Mammary epithelial cell (primary cell): Measurements from ENCODE around the gene PACSIN3.

ENCODE experiments used
- CTCF ChIP-seq, 2 donors: IDR thresholded peaks in 1 of 2; conservative IDR thresholded peaks in 1 of 2; 2 replicates each; pipeline ENCODE4 v1.5.1; 2011 to 2012; ENCODE audit warnings: inconsistent platforms in 2 of 2, low read length in 2 of 2, mild to moderate bottlenecking in 2 of 2, control low read depth in 1 of 2, low read depth in 1 of 2; ENCODE audit not compliant: insufficient read depth in 1 of 2; ENCODE audit errors: extremely low read depth in 1 of 2
- EZH2 ChIP-seq: IDR thresholded peaks from 2 replicates; pipeline ENCODE4 v1.6.1; 2012; ENCODE audit warnings: low read length, inconsistent platforms, borderline replicate concordance

GRCh38 chr11:47176328-47177228, 9.7 kb downstream of the PACSIN3 start, which contains the start of gene ARFGAP2:
- no peak for TF ChIP-seq CTCF (conservative IDR thresholded peaks at IDR 0.05 in 1 of 2, IDR thresholded peaks at IDR 0.05 in 1 of 2; ENCODE audit: extremely low read depth in 1 of 2, insufficient read depth in 1 of 2, low read depth in 1 of 2, low read length in 2 of 2)
- no peak for TF ChIP-seq EZH2
